Measurements from ENCODE around the gene USP34.
"Not testable (repeated sequence)": the region's sequence is repeated elsewhere in the genome, so short reads cannot be mapped to it uniquely, and the experiment has no call there.

The USP34 gene

DNA sequence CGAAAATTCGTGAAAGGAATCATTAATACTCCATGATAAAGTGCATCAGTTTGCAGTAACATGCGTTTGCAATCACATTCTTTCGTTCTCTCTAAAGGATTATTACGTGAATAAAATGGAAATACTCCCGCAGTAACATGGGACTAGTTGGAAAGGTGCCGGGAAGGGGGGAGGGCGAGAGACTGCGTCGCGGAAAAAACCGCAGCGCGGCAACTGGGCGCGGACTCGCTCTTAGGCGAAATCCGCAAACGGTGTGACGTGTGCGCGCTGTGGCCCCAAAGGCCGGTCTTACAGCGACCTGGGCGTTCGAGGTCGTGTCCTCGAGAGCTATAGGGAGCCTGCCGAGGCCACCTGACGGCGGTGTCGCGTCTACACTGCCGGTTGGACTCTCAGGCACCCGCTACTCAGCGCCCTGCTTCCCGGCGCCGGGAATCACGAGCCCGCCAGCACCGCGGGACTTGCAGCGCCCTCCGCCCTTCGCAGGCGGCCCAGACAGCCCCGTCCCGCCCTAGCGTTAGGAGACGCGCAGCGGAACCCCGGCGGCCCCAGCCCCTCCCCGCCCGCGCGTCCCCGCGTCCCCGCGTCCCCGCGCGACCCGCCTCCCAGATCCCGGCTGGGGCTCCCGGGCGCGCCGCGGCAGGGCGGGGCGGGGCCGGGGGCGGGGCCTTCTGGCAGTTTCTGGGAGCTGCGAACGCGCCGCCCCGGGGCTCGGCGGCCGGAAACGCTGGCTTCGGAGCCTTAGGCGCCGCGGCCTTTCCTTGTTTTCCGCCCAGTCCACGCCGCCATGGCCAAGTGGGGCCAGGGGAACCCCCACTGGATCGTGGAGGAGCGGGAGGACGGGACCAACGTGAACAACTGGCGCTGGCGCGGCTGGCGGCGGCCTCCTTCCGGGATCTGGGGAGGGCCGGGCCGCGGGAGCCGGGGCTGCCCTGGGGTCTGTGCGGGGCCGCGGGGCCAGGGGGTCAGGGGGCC, 293.8 kb downstream of the USP34 start:
- Histone ChIP-seq H3K4me1 (ENCODE audit: insufficient read depth, low read length) (peaks cover 14% of the 10 kb centered on the region), H3K36me3 (ENCODE audit: insufficient read depth, low read length) (peaks cover 7% of the 10 kb centered on the region; the same call in 1 of the 2 replicates), H3K9me3 (ENCODE audit: control insufficient read depth, insufficient read depth, low read length) (no peaks in the 10 kb centered on the region), H3K9ac (ENCODE audit: low read depth, low read length) (peak overlapping the region; percentile 87)

- Histone ChIP-seq H3K9me3 (ENCODE audit: control insufficient read depth, insufficient read depth, low read length) (no peaks in the 10 kb centered on the region), H3K9ac (ENCODE audit: low read depth, low read length) (no peak overlapping the region), H3K36me3 (ENCODE audit: insufficient read depth, low read length) (no peaks in the 10 kb centered on the region), H3K4me1 (ENCODE audit: insufficient read depth, low read length) (peaks cover 14% of the 10 kb centered on the region)
Observed at GRCh38 chr2:61175036-61175435, 295.9 kb downstream of the USP34 start.

DNA sequence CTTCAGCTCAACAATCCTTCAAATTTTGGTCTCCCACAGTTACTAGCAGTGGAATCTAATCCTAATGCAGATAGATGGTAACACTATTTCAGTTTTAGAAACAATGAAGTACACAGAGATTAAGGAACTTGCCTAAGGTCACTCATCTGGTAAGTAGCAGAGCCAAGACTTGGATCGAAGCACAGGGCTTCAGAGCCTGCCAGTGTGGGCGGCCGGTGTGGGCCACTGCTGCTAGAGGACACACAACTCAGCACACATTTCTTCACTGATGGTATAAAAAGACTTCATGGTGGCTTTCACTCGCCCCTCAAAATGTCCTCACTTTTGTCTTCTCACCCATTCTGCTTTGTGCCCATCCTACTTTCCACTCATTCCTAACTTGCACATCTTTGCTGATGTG, 297.8 kb downstream of the USP34 start:
- H3K9ac ChIP-seq (ENCODE audit: low read depth, low read length): no peak overlapping the region
- no peaks in the 10 kb centered on the region for H3K36me3 ChIP-seq (ENCODE audit: insufficient read depth, low read length)
- H3K4me1 ChIP-seq (ENCODE audit: insufficient read depth, low read length): peaks cover 4% of the 10 kb centered on the region; the same call in 1 of the 2 replicates
- H3K9me3 ChIP-seq (ENCODE audit: control insufficient read depth, insufficient read depth, low read length): no peaks in the 10 kb centered on the region

GRCh38 chr2:61172671-61173070, 298.2 kb downstream of the USP34 start:
- Histone ChIP-seq H3K9ac (ENCODE audit: low read depth, low read length) (no peak overlapping the region), H3K9me3 (ENCODE audit: control insufficient read depth, insufficient read depth, low read length) (no peaks in the 10 kb centered on the region), H3K36me3 (ENCODE audit: insufficient read depth, low read length) (no peaks in the 10 kb centered on the region), H3K4me1 (ENCODE audit: insufficient read depth, low read length) (peaks cover 4% of the 10 kb centered on the region; the same call in 1 of the 2 replicates)

DNA sequence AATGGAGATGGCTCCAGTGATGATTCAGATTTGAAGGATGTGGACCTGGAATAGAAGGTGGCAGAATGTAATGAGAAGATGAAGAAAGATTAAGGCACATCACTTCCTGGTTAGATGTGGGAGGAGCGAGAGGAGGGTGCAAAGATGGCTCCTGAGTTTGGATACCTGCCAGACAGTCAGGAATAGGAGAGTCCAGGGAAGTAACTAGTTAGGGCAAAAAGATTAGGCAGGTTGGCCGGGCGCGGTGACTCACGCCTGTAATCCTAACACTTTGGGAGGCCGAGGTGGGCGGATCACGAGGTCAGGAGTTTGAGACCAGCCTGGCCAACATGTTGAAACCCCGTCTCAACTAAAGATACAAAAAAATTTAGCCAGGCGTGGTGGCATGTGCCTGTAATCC, 303.3 kb downstream of the USP34 start:
- H3K9me3 ChIP-seq (ENCODE audit: control insufficient read depth, insufficient read depth, low read length): no peaks in the 10 kb centered on the region
- H3K36me3 ChIP-seq (ENCODE audit: insufficient read depth, low read length): no peaks in the 10 kb centered on the region
- H3K4me1 ChIP-seq (ENCODE audit: insufficient read depth, low read length): no peaks in the 10 kb centered on the region
- H3K9ac ChIP-seq (ENCODE audit: low read depth, low read length): no peak overlapping the region

GRCh38 chr2:61165946-61166345, 304.9 kb downstream of the USP34 start:
- H3K9ac ChIP-seq (ENCODE audit: low read depth, low read length): no peak overlapping the region
- no peaks in the 10 kb centered on the region for H3K4me1 ChIP-seq (ENCODE audit: insufficient read depth, low read length)
- no peaks in the 10 kb centered on the region for H3K9me3 ChIP-seq (ENCODE audit: control insufficient read depth, insufficient read depth, low read length)
- no peaks in the 10 kb centered on the region for H3K36me3 ChIP-seq (ENCODE audit: insufficient read depth, low read length)

- not testable (repeated sequence) for H3K4me1 ChIP-seq (ENCODE audit: insufficient read depth, low read length); H3K9me3 ChIP-seq (ENCODE audit: control insufficient read depth, insufficient read depth, low read length); H3K36me3 ChIP-seq (ENCODE audit: insufficient read depth, low read length); H3K9ac ChIP-seq (ENCODE audit: low read depth, low read length)
Observed at GRCh38 chr2:61165082-61165481, 305.8 kb downstream of the USP34 start.

DNA sequence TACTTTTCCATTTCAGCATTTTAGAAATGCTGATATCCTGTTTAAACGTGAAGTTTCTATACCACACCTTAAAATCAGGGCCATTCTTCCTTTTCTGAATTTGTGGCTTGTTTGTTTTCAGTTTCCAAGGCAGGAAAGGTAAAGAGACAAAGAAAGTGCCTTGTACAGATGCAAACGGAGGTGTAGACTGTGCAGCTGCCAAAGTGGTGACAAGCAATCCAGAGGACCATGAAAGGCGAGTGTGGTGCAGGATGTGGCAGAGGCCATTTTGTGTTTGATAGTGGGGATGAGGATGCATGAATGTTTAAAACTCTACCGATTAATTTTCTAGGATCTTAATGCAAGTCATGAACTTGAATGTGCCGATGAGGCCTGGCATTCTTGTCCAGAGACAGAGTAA, 308.2 kb downstream of the USP34 start:
- Histone ChIP-seq H3K36me3 (ENCODE audit: insufficient read depth, low read length) (no peaks in the 10 kb centered on the region), H3K9me3 (ENCODE audit: control insufficient read depth, insufficient read depth, low read length) (no peaks in the 10 kb centered on the region), H3K4me1 (ENCODE audit: insufficient read depth, low read length) (no peaks in the 10 kb centered on the region), H3K9ac (ENCODE audit: low read depth, low read length) (no peak overlapping the region)

DNA sequence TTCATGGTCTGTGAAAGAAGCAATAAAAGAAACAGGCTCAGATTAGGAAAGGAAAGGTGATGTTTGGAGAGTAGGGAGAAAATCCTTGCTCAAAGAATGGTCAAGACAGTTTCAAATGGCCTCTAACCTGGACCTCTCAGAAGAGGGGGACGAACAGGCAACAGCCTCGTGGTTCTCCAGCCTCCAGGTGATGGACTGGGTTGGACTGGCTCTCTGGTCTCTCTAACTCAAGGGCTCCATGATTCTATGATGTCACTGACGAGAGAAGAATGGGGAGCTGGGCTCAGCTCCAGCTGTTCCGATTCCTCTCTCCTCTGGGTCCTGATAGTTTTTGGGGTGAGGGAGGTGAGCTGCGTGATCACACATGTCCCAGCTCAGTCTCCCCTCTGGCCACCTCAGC, 309.0 kb downstream of the USP34 start, which contains the start of gene C2orf74:
Gene C2orf74, plus strand, starts transcription at position 301 of the 400 bp plus-strand sequence. CDS start 327 bp downstream, outside the sequence.
- no peak within 1 kb of the TSS for H3K9ac ChIP-seq (ENCODE audit: low read depth, low read length)
- no peaks in the 10 kb centered on the region for H3K9me3 ChIP-seq (ENCODE audit: control insufficient read depth, insufficient read depth, low read length)
- no peaks in the 10 kb centered on the region for H3K36me3 ChIP-seq (ENCODE audit: insufficient read depth, low read length)
- H3K4me1 ChIP-seq (ENCODE audit: insufficient read depth, low read length): no peaks in the 10 kb centered on the region

DNA sequence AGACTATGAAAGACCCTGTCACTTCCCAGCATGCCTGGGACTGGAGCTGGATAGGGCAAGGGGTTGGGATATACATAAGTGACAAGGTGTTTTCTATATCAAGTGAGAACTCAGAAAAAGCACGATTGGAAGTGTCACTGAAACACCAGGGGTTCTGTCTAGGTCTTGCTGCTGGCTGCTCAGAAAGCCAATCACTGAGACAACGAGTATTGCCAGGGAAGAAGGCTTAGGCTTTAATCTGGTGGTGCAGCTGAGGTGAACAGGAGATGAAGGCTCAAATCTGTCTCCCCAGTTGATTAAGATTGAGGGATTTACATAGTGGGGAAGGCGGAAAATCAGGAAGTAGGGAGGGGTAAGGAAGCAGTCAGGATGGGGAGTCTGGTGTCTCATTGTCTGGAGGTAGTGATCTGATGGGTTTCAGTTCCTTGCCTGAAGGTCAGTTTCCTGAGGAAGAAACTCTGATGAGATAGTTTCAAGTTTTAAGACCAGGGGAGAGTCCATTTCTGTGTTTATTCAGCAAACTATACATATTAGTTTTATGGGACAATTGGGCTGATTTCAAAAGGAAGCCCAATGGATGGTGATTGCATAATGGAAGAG, 312.4 kb downstream of the USP34 start:
- no peak overlapping the region for H3K9ac ChIP-seq (ENCODE audit: low read depth, low read length)
- no peaks in the 10 kb centered on the region for H3K36me3 ChIP-seq (ENCODE audit: insufficient read depth, low read length)
- H3K4me1 ChIP-seq (ENCODE audit: insufficient read depth, low read length): no peaks in the 10 kb centered on the region
- H3K9me3 ChIP-seq (ENCODE audit: control insufficient read depth, insufficient read depth, low read length): no peaks in the 10 kb centered on the region

- H3K36me3 ChIP-seq (ENCODE audit: insufficient read depth, low read length): no peaks in the 10 kb centered on the region
- H3K9me3 ChIP-seq (ENCODE audit: control insufficient read depth, insufficient read depth, low read length): no peaks in the 10 kb centered on the region
- no peak overlapping the region for H3K9ac ChIP-seq (ENCODE audit: low read depth, low read length)
- H3K4me1 ChIP-seq (ENCODE audit: insufficient read depth, low read length): no peaks in the 10 kb centered on the region
Observed at GRCh38 chr2:61157371-61158003, 313.4 kb downstream of the USP34 start.

DNA sequence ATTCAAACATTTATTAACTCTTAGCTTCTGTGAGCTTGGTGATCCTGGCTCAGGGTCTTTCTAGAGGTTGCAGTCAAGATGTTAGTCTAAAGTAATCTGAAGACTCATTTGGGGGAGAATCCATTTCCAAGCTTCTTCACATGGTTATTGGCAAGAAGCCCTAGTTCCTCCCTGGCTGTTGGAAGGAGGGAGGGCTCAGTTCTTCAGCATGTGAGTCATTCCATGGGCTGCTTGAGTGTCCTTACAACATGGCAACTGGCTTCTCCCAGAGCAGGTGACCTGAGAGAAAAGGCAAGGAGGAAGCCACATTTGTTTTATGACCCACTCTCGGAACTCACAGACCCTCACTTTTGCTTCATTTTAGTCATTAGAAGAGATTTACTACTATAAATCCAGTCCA, 319.5 kb downstream of the USP34 start:
- H3K9ac ChIP-seq (ENCODE audit: low read depth, low read length): no peak overlapping the region
- H3K9me3 ChIP-seq (ENCODE audit: control insufficient read depth, insufficient read depth, low read length): no peaks in the 10 kb centered on the region
- peaks cover 15% of the 10 kb centered on the region; the same call in 1 of the 2 replicates for H3K36me3 ChIP-seq (ENCODE audit: insufficient read depth, low read length)
- H3K4me1 ChIP-seq (ENCODE audit: insufficient read depth, low read length): no peaks in the 10 kb centered on the region

DNA sequence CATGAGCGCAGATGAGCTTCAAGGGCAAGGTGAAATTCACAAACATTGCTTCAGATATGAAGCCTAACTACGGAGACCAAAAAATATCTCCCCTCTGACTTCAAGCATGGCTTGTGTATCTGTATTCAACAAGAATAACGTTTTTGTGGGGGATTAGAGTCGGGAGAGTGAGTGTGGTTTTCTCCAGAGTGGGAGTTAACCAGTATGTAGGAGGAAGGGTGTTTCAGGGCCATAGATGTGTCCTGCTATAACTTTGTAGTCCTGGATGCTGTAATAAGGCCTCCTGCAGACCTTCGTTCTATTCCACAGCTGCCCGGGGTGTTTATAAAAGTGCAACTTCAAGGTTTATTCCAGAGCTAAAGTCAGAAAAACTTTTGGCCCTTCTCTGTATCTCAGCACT, 321.8 kb downstream of the USP34 start:
- Histone ChIP-seq H3K9me3 (ENCODE audit: control insufficient read depth, insufficient read depth, low read length) (no peaks in the 10 kb centered on the region), H3K36me3 (ENCODE audit: insufficient read depth, low read length) (peaks cover 15% of the 10 kb centered on the region; the same call in 1 of the 2 replicates), H3K9ac (ENCODE audit: low read depth, low read length) (no peak overlapping the region), H3K4me1 (ENCODE audit: insufficient read depth, low read length) (no peaks in the 10 kb centered on the region)

DNA sequence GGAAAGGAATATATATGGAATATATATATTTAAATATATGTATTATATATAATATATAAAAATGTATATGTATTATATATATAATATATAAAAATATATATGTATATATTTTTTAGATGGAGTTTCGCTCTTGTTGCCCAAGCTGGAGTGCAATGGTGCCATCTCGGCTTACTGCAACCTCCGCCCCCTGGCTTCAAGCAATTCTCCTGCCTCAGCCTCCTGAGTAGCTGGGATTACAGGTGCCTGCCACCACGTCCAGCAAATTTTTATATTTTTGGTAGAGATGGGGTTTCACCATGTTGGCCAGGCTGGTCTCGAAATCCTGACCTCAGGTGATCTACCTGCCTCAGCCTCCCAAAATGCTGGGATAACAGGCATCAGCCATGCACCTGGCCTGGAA, 322.8 kb downstream of the USP34 start:
- H3K9me3 ChIP-seq (ENCODE audit: control insufficient read depth, insufficient read depth, low read length); H3K4me1 ChIP-seq (ENCODE audit: insufficient read depth, low read length); H3K9ac ChIP-seq (ENCODE audit: low read depth, low read length): not testable (repeated sequence)
- H3K36me3 ChIP-seq (ENCODE audit: insufficient read depth, low read length): peaks cover 15% of the 10 kb centered on the region; the same call in 1 of the 2 replicates

Data from ES-I3 (cell line).